Fibroblast of the conjunctiva (primary cell): ENCODE results near the gene OR10H2.
"Not testable (repeated sequence)": the region's sequence is repeated elsewhere in the genome, so short reads cannot be mapped to it uniquely, and the experiment has no call there.

Experiments used
- DNase-seq: peaks from one replicate; pipeline ENCODE4 v3.0.0-alpha.2; 2010; ENCODE audit warnings: low read depth

OR10H2 gene

GRCh38 chr19:15727724-15728123 is at the start of gene OR10H2:
TSS of gene OR10H2 (plus strand) at chr19:15728024. CDS start at chr19:15728044, 20 bp downstream.
- DNase-seq: no peak

GRCh38 chr19:15679089-15679488 is 48.7 kb upstream of the OR10H2 start:
- no peak for DNase-seq

GRCh38 chr19:15679865-15680264 is 48.0 kb upstream of the OR10H2 start:
- DNase-seq: not testable (repeated sequence)

- no peak for DNase-seq
Measured at GRCh38 chr19:15680478-15681322, 47.1 kb upstream of the OR10H2 start.

- no peak for DNase-seq
Measured at GRCh38 chr19:15683411-15683810, 44.4 kb upstream of the OR10H2 start.

- no peak for DNase-seq
Measured at GRCh38 chr19:15684828-15685227, 43.0 kb upstream of the OR10H2 start.

GRCh38 chr19:15696654-15697194 is 31.1 kb upstream of the OR10H2 start:
- no peak for DNase-seq

GRCh38 chr19:15701757-15702533 is 25.9 kb upstream of the OR10H2 start:
- no peak for DNase-seq

GRCh38 chr19:15702534-15702930 is 25.3 kb upstream of the OR10H2 start:
- DNase-seq: no peak

- no peak for DNase-seq
Measured at GRCh38 chr19:15714638-15715037, 13.2 kb upstream of the OR10H2 start.

- DNase-seq: no peak
Measured at GRCh38 chr19:15715642-15716041, 12.2 kb upstream of the OR10H2 start.

GRCh38 chr19:15717809-15718208 is 10.0 kb upstream of the OR10H2 start:
- DNase-seq: no peak

GRCh38 chr19:15721268-15721667 is 6.6 kb upstream of the OR10H2 start:
- DNase-seq: no peak

- no peak for DNase-seq
Measured at GRCh38 chr19:15722956-15723355, 4.9 kb upstream of the OR10H2 start.

GRCh38 chr19:15730538-15730937 is 2.7 kb downstream of the OR10H2 start:
- DNase-seq: no peak

GRCh38 chr19:15732388-15732787 is 4.6 kb downstream of the OR10H2 start:
- DNase-seq: no peak

- no peak for DNase-seq
Measured at GRCh38 chr19:15733895-15734294, 6.1 kb downstream of the OR10H2 start.

- no peak for DNase-seq
Measured at GRCh38 chr19:15737722-15738121, 9.9 kb downstream of the OR10H2 start, which contains the start of gene OR10H3. TSS of gene OR10H3 (plus strand) at chr19:15737985. CDS start at chr19:15741393, 3,408 bp downstream.

GRCh38 chr19:15740785-15741184 is 13.0 kb downstream of the OR10H2 start:
- no peak for DNase-seq

- no peak for DNase-seq
Measured at GRCh38 chr19:15748239-15748638, 20.4 kb downstream of the OR10H2 start.

GRCh38 chr19:15758379-15758778 is 30.6 kb downstream of the OR10H2 start:
- no peak for DNase-seq

GRCh38 chr19:15759962-15760565 is 32.2 kb downstream of the OR10H2 start:
- no peak for DNase-seq
